ENCODE data around the gene B3GNT8.
"Not testable (repeated sequence)": the region's sequence is repeated elsewhere in the genome, so short reads cannot be mapped to it uniquely, and the experiment has no call there.

Gene B3GNT8, protein sequence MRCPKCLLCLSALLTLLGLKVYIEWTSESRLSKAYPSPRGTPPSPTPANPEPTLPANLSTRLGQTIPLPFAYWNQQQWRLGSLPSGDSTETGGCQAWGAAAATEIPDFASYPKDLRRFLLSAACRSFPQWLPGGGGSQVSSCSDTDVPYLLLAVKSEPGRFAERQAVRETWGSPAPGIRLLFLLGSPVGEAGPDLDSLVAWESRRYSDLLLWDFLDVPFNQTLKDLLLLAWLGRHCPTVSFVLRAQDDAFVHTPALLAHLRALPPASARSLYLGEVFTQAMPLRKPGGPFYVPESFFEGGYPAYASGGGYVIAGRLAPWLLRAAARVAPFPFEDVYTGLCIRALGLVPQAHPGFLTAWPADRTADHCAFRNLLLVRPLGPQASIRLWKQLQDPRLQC

GRCh38 chr19:41426952-41427646 lies at the start of gene B3GNT8:
TSS of gene B3GNT8 (minus strand) at chr19:41427374. CDS start at chr19:41426778, 596 bp downstream.
- DNase-seq: no peak

- no peak for DNase-seq
These were observed 49.4 kb upstream of the B3GNT8 start for GRCh38 chr19:41476583-41476982.

DNA sequence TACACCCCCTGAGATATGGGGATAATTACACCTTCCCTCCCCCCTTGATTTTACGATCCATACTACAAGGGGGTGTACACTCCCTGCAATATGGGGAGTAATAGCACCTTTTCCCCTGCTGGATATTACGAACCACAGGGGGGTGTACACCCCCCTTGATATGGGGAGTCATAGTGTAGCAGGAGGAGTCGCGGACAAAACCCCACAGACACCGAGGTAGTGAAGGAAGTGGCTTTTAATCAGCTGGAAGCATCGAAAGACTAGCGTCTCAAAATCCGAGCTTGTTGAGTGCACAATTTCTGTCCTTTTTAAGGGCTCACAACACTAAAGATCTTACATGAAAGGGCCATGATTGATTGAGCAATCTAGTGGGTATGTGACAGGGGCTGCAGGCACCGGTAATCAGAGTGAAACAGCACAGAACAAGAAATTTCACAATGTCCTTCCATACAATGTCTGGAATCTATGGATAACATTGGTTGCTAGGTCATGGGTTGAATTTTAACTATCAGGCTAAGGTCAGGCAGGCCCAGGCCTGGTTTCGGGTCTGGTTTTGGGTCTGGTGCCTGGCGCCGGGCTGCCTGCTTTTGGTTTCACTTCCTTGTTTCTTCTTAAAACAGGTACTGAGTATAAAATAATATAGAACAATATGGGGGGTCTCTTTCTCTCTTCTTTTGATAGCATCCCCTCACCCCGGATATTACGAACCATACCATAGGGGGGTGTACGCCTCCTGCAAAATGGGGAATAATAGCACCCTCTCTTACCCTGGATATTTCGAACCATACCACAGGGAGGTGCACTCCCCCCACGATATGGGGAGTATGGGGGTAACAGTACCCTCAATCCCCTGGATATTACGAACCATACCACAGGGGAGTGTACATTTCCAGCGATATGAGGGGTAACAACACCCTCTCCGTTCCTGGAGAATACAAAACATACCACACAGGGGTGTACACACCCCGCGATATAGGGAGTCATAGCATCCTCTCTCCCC lies 36.4 kb upstream of the B3GNT8 start:
- not testable (repeated sequence) for DNase-seq

GRCh38 chr19:41462497-41462896 lies 35.3 kb upstream of the B3GNT8 start:
- DNase-seq: no peak

GRCh38 chr19:41457241-41457640 lies 30.1 kb upstream of the B3GNT8 start:
- DNase-seq: no peak

GRCh38 chr19:41456342-41456918 lies 29.3 kb upstream of the B3GNT8 start:
- DNase-seq: no peak

DNA sequence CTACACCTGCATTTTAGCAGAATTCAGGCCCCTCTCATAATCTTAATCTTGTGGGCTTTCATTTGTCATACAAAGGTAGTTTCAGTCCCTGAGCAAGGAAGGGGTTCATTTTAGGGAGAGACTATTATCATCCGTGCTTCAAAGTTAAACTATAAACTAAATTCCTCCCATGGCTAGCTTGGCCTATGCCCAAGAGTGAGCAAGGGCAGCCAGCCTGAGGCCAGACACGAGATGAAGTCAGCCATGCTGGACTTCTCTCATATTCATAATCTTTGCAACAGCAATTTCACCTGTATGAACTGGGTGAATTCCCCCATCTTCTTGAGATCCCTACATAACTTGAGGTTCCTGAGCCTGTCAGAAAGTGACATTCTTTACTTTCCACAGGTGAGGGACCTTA lies 28.8 kb upstream of the B3GNT8 start:
- DNase-seq: no peak

DNA sequence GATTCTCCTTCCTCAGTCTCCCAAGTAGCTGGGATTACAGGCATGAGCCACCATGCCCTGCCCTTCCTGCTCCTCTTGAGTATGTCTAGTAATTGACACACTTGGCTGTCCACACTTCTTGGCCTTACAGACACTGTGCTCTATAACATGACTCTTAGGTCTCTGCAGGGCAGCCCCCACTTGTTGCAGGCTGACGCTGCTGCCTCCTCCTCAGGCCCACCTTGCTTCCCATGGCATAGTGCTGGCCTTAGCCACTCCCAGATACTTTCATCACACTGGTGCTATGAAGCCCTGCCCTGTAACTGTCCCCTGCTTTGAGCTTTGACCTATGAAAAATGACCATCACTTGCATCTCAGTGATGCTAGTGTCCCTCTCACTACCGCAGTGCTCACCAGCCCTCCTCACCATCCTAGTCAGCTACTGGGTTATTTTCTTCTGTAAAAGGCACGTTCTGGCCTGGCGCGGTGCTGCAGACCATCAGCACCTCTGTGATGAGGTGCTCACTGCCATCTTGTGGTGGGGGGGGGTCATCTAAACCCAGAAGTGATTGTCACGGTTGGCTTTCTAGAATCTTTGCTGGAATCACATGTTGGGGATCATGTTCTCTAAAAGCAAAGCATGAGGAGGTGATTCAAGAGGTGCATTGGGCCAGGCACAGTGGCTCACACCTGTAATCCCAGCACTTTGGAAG lies 25.6 kb upstream of the B3GNT8 start:
- no peak for DNase-seq

DNA sequence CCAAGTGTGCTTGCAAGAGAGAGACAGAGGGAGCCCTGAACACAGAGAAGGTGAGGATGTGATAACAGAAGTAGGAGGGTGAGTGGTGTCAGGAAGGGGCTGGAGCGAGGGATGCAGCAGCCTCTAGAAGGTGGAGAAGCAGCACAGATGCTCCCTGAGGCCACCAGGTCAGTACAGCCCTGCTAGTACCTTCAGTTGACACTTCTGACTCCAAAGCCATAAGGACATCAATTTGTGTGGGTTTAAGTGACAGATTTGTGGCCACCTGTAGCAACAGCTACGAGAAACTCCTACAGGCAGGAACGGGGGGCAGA lies 22.6 kb upstream of the B3GNT8 start:
- no peak for DNase-seq

DNA sequence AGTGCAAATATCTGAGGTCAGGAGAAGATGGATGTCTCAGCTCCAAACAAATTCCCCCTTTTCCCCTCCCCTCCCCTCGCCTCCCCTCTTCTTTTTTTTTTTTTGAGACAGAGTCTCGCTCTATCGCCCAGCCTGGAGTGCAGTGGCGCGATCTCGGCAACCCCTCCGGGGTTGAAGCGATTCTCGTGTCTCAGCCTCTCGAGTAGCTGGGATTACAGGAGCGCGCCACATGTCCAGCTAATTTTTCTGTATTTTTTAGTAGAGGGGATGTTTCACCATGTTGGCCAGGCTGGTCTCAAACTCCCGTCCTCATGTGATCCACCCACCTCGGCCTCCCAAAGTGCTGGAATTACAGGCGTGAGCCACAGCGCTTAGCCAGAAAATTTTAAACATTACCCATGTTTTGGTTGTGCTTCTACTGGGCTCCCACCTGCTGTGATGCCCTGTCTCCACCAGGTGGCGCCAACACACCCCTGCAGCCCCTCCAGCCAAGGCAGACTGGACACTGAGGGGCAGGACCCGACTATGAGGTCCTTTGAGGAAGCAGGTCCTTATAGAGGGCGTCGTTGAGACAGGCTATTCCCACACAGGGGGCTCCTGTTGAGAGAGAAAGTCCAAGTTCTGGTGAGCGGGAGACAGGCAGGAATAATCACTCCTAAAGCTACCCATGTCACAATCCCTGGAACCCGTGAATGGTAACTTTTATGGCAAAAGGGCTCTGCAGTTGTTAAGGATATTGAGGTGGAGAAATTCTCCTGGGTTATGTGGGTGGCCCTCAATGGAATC lies 22.1 kb upstream of the B3GNT8 start:
- peak; percentile 38 to 58 (median 48) for DNase-seq

- no peak for DNase-seq
These were observed 20.7 kb upstream of the B3GNT8 start for GRCh38 chr19:41447732-41448332.

GRCh38 chr19:41445575-41445974 lies 18.4 kb upstream of the B3GNT8 start:
- no peak for DNase-seq

DNA sequence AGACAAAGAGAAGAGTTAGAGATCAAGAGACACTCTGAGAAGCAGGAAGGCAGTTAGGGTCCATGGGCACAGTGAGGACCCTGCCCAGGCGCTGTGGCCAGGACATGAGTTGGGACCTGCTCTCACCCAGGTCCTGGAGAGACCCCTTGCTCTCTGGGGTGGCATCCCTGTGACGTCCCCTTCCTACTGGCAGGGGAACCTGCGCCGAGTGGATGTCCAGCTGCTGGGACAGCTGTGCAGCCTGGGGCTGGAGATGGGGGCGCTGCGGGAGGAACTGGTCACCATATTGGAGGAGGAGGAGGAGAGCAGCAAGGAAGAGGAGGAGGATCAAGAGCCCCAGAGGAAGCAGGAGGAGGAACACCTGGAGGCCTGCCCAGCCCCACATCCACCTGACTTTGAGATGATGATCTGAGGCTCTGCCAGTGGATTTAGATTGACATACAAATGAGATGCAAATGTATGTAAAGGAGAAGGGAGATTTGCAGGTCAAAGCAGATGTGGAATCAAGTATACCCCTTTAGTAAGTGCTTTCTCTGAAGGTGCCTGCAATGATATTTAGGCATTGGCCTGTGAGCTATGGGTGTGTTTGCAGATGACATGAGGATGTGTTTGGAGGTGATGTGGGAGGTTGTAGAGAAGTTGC lies 16.8 kb upstream of the B3GNT8 start:
- DNase-seq: no peak

- no peak for DNase-seq
These were observed 15.5 kb upstream of the B3GNT8 start, which contains the start of gene ERICH4 for GRCh38 chr19:41442473-41443355. TSS of gene ERICH4 (plus strand) at chr19:41443156. CDS start at chr19:41443170, 14 bp downstream.

DNA sequence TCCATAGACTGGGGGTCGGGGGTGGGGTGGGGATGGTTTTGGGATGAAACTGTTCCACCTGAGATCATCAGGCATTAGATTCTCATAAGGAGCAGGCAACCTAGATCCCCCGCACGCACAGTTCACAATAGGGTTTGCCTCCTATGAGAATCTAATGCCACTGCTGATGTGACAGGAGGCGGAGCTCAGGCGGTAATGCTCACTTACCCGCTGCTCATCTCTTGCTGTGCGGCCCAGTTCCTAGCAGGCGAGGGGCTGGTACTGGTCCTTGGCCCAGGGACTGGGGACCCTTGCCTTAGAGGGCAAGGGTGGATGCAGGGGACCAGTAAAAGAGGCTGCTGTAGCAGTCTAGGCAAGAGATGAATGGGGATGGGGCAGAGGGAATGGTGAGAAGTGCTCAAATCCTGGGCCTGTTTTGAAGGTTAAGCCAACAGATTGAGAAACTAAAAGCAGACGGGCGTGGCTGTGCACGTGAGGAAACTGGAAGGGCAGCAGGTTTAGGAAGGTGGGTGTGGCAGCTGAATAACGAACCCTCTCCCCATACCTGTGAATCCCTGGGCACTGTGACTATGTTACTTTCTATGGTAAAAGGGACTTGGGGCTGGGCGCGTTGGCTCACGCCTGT lies 14.3 kb upstream of the B3GNT8 start:
- no peak for DNase-seq

GRCh38 chr19:41439441-41440222 lies 12.5 kb upstream of the B3GNT8 start, which contains the start of gene DMAC2:
TSS of gene DMAC2 (minus strand) at chr19:41439912. CDS start at chr19:41439899, 13 bp downstream.
- peak; percentile 74 to 88 (median 88) for DNase-seq

DNA sequence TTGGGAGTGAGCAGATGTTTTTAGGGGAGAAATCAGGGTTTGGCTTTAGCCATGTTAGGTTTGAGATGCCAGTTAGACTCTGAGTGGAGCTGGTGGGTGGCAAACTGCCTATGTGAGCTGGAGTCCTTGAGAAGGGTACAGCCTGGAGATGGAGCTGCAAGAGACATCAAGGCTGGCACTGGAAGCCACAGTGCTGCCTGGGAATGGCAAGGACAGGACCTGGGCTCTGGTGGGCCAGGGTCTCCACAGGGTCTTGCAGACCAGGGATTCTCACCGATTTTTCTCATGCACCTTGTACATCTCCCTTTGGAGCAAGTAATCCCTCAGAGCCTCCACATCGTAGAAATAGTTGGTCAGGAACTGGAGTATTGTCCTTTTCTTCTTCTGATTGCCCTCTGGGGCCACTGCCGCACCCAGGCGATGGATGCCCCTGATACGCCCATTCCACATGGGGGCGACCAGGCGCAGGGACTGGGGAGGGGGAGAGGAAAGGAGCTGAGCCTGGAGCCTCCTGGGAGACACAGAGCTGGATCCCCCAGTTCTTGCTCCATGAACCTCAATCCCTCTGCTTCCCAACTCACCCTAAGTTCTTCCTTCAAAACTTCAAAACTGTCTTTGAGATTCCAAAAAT lies 10.9 kb upstream of the B3GNT8 start:
- no peak for DNase-seq

- no peak for DNase-seq
These were observed 9.4 kb upstream of the B3GNT8 start for GRCh38 chr19:41436674-41436951.

Data from activated CD4-positive, CD25-positive, alpha-beta regulatory T cell (primary cell).